Measurements from ENCODE around the gene FHAD1. TPM values are rescaled to one million over a fixed set of nuclear protein-coding genes. Genes with fewer than 3 reads are reported as not detected.
A peak's percentile ranks its signal among the peaks of the same experiment; 100 is the strongest.

FHAD1 gene
- polyA plus RNA-seq, 4 donors, result 0.22 to 0.58 (median 0.36) TPM

GRCh38 chr1:15314328-15315281 is 67.6 kb downstream of the FHAD1 start:
- Histone ChIP-seq H3K36me3 (ENCODE audit: control insufficient read depth in 3 of 3, insufficient read depth in 2 of 3, low read depth in 1 of 3, low read length in 3 of 3) (no peaks in the 10 kb centered on the region), H3K4me3 (ENCODE audit: low read depth in 1 of 3, low read length in 3 of 3) (no peak overlapping the region), H3K27ac (ENCODE audit: low read depth in 1 of 3, low read length in 2 of 3) (no peak overlapping the region), H3K9me3 (ENCODE audit: control insufficient read depth in 2 of 2, insufficient read depth in 1 of 2, low read depth in 1 of 2, low read length in 1 of 2) (peaks cover 2 to 13% of the 10 kb centered on the region in 2 donors), H3K4me1 (ENCODE audit: control insufficient read depth in 3 of 3, insufficient read depth in 2 of 3, low read depth in 1 of 3, low read length in 2 of 3) (peaks cover 0 to 29% (median 5%) of the 10 kb centered on the region in 3 donors), H3K27me3 (ENCODE audit: control insufficient read depth in 3 of 3, insufficient read depth in 3 of 3, low read length in 3 of 3) (no peaks in the 10 kb centered on the region)
- FAIRE-seq (no peak), DNase-seq (peak in 1 of 2 donors; percentile 33)
- 72 to 88% (median 85%) methylated on average over 25 to 26 of the region's 26 CpGs for WGBS, 3 donors

GRCh38 chr1:15315815-15316214 is 68.8 kb downstream of the FHAD1 start:
- FAIRE-seq (no peak), DNase-seq (no peak)
- H3K36me3 ChIP-seq (ENCODE audit: control insufficient read depth in 3 of 3, insufficient read depth in 2 of 3, low read depth in 1 of 3, low read length in 3 of 3), result no peaks in the 10 kb centered on the region
- WGBS, 3 donors, result 70 to 77% (median 73%) methylated on average over 7 of the region's 7 CpGs
- H3K9me3 ChIP-seq (ENCODE audit: control insufficient read depth in 2 of 2, insufficient read depth in 1 of 2, low read depth in 1 of 2, low read length in 1 of 2), result peaks cover 2 to 15% of the 10 kb centered on the region in 2 donors
- H3K27me3 ChIP-seq (ENCODE audit: control insufficient read depth in 3 of 3, insufficient read depth in 3 of 3, low read length in 3 of 3), result no peaks in the 10 kb centered on the region
- no peak overlapping the region for H3K27ac ChIP-seq (ENCODE audit: low read depth in 1 of 3, low read length in 2 of 3)
- no peak overlapping the region for H3K4me3 ChIP-seq (ENCODE audit: low read depth in 1 of 3, low read length in 3 of 3)
- H3K4me1 ChIP-seq (ENCODE audit: control insufficient read depth in 3 of 3, insufficient read depth in 2 of 3, low read depth in 1 of 3, low read length in 2 of 3), result peaks cover 0 to 17% (median 0%) of the 10 kb centered on the region in 3 donors

- FAIRE-seq (no peak), DNase-seq (peak in 1 of 2 donors; percentile 54)
- no peaks in the 10 kb centered on the region for H3K36me3 ChIP-seq (ENCODE audit: control insufficient read depth in 3 of 3, insufficient read depth in 2 of 3, low read depth in 1 of 3, low read length in 3 of 3)
- 0 to 47% (median 29%) methylated on average over 1 of the region's 1 CpG for WGBS, 3 donors
- H3K27me3 ChIP-seq (ENCODE audit: control insufficient read depth in 3 of 3, insufficient read depth in 3 of 3, low read length in 3 of 3), result no peaks in the 10 kb centered on the region
- H3K4me1 ChIP-seq (ENCODE audit: control insufficient read depth in 3 of 3, insufficient read depth in 2 of 3, low read depth in 1 of 3, low read length in 2 of 3), result peaks cover 0 to 14% (median 0%) of the 10 kb centered on the region in 3 donors
- H3K9me3 ChIP-seq (ENCODE audit: control insufficient read depth in 2 of 2, insufficient read depth in 1 of 2, low read depth in 1 of 2, low read length in 1 of 2), result peaks cover 2 to 9% of the 10 kb centered on the region in 2 donors
- H3K27ac ChIP-seq (ENCODE audit: low read depth in 1 of 3, low read length in 2 of 3), result no peak overlapping the region
- no peak overlapping the region for H3K4me3 ChIP-seq (ENCODE audit: low read depth in 1 of 3, low read length in 3 of 3)
Measured at GRCh38 chr1:15316510-15316909, 69.5 kb downstream of the FHAD1 start.

DNA sequence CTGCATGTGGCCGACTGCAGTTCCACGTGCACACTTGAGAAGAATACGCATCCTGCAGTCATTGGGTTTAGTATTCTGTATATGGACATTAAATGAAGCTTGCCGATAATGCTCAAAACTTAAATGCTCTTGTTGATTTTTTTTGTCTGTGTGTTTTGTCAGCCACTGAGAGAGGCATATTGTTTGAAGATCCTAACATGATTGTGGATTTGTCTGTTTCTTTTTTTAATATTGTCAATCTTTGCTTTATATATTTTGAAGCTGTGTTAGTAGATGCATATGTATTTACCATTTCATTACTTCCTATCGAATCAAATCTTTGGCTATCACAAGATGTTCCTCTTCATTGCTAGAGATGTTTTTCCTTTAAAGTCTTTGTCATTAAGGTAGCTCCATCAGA is 73.2 kb downstream of the FHAD1 start:
- DNase-seq, result no peak
- peaks cover 0 to 2% of the 10 kb centered on the region in 2 donors for H3K9me3 ChIP-seq (ENCODE audit: control insufficient read depth in 2 of 2, insufficient read depth in 1 of 2, low read depth in 1 of 2, low read length in 1 of 2)
- no peaks in the 10 kb centered on the region for H3K36me3 ChIP-seq (ENCODE audit: control insufficient read depth in 3 of 3, insufficient read depth in 2 of 3, low read depth in 1 of 3, low read length in 3 of 3)
- peaks cover 0 to 38% (median 2%) of the 10 kb centered on the region in 3 donors for H3K4me1 ChIP-seq (ENCODE audit: control insufficient read depth in 3 of 3, insufficient read depth in 2 of 3, low read depth in 1 of 3, low read length in 2 of 3)
- H3K27ac ChIP-seq (ENCODE audit: low read depth in 1 of 3, low read length in 2 of 3), result no peak overlapping the region
- no peak overlapping the region for H3K4me3 ChIP-seq (ENCODE audit: low read depth in 1 of 3, low read length in 3 of 3)
- 95 to 97% (median 96%) methylated on average over 5 of the region's 5 CpGs for WGBS, 3 donors
- H3K27me3 ChIP-seq (ENCODE audit: control insufficient read depth in 3 of 3, insufficient read depth in 3 of 3, low read length in 3 of 3), result no peaks in the 10 kb centered on the region
- no peak for FAIRE-seq

GRCh38 chr1:15321601-15322000 is 74.6 kb downstream of the FHAD1 start:
- Histone ChIP-seq H3K27ac (ENCODE audit: low read depth in 1 of 3, low read length in 2 of 3) (no peak overlapping the region), H3K27me3 (ENCODE audit: control insufficient read depth in 3 of 3, insufficient read depth in 3 of 3, low read length in 3 of 3) (no peaks in the 10 kb centered on the region), H3K4me3 (ENCODE audit: low read depth in 1 of 3, low read length in 3 of 3) (no peak overlapping the region), H3K9me3 (ENCODE audit: control insufficient read depth in 2 of 2, insufficient read depth in 1 of 2, low read depth in 1 of 2, low read length in 1 of 2) (peaks cover 0 to 2% of the 10 kb centered on the region in 2 donors), H3K4me1 (ENCODE audit: control insufficient read depth in 3 of 3, insufficient read depth in 2 of 3, low read depth in 1 of 3, low read length in 2 of 3) (peaks cover 0 to 34% (median 2%) of the 10 kb centered on the region in 3 donors), H3K36me3 (ENCODE audit: control insufficient read depth in 3 of 3, insufficient read depth in 2 of 3, low read depth in 1 of 3, low read length in 3 of 3) (no peaks in the 10 kb centered on the region)
- WGBS, 3 donors, result 78 to 87% (median 85%) methylated on average over 2 of the region's 2 CpGs
- no peak for DNase-seq
- no peak for FAIRE-seq

DNA sequence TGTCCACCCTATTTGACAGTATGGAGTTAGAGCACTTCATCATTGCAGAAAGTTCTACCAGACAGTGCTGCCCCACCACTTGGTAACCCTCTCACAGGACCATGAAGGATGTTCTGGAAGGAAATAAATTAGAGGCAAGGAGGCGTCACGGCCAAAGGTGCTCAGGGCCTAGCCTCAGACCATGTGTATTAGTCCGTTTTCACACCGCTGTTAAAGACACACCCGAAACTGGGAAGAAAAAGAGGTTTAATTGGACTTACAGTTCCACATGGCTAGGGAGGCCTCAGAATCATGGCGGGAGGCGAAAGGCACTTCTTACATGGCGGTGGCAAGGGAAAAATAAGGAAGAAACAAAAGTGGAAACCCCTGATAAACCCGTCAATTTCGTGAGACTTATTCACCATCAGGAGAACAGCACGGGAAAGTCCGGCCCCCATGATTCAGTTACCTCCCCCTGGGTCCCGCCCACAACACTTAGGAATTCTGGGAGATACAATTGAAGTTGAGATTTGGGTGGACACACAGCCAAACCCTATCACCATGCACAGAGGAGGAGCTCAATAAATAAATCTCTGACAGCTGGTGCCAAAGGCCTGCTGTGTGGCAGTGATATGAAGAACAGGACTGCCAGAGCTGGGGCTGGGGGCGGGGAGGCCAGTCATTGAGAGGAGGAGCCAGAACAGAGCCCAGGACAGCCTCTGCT is 75.8 kb downstream of the FHAD1 start:
- Histone ChIP-seq H3K4me3 (ENCODE audit: low read depth in 1 of 3, low read length in 3 of 3) (peak overlapping the region in 1 of 3 donors; percentile 32), H3K9me3 (ENCODE audit: control insufficient read depth in 2 of 2, insufficient read depth in 1 of 2, low read depth in 1 of 2, low read length in 1 of 2) (peaks cover 0 to 2% of the 10 kb centered on the region in 2 donors), H3K27ac (ENCODE audit: low read depth in 1 of 3, low read length in 2 of 3) (peak overlapping the region; percentile 49 to 95 (median 84)), H3K36me3 (ENCODE audit: control insufficient read depth in 3 of 3, insufficient read depth in 2 of 3, low read depth in 1 of 3, low read length in 3 of 3) (no peaks in the 10 kb centered on the region), H3K27me3 (ENCODE audit: control insufficient read depth in 3 of 3, insufficient read depth in 3 of 3, low read length in 3 of 3) (no peaks in the 10 kb centered on the region), H3K4me1 (ENCODE audit: control insufficient read depth in 3 of 3, insufficient read depth in 2 of 3, low read depth in 1 of 3, low read length in 2 of 3) (peaks cover 0 to 34% (median 2%) of the 10 kb centered on the region in 3 donors)
- FAIRE-seq (no peak), DNase-seq (peak in 1 of 2 donors; percentile 94)
- 37 to 65% (median 37%) methylated on average over 14 of the region's 14 CpGs for WGBS, 3 donors

DNA sequence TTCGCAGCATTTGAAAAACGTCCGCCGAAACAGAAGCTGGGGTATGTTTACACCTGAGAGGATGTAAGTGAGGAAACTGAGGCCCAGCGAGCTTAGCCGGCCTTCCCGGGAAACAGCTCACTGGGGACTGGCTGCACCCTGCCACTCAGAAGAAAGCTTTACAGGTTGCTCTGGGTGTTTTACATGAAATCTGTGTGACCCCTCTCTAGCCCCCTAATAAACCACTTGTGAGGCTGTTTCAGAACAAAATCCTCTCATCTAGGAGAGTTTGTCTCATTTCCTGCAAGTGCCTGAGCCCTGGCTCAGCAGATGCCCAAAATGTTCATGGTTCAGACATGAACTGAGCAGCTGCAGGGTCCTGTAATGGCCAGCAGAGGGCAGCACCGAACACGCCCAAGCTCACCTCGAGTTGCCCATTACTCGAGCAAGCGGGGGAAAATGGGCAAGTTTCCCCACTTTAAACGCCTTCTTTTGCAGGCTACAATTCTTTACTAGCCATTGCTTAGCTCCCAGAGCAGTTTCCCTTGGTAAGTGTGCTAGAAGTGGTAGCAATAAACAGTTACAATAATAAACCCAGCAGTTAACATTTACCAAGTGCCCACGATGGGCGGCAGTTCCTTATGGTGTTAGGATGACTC is 76.4 kb downstream of the FHAD1 start:
- peak; percentile 83 to 90 for DNase-seq
- no peaks in the 10 kb centered on the region for H3K36me3 ChIP-seq (ENCODE audit: control insufficient read depth in 3 of 3, insufficient read depth in 2 of 3, low read depth in 1 of 3, low read length in 3 of 3)
- WGBS, 3 donors, result 16 to 37% (median 24%) methylated on average over 15 of the region's 15 CpGs
- FAIRE-seq, result no peak
- H3K9me3 ChIP-seq (ENCODE audit: control insufficient read depth in 2 of 2, insufficient read depth in 1 of 2, low read depth in 1 of 2, low read length in 1 of 2), result peaks cover 0 to 2% of the 10 kb centered on the region in 2 donors
- peaks cover 0 to 34% (median 2%) of the 10 kb centered on the region in 3 donors for H3K4me1 ChIP-seq (ENCODE audit: control insufficient read depth in 3 of 3, insufficient read depth in 2 of 3, low read depth in 1 of 3, low read length in 2 of 3)
- H3K4me3 ChIP-seq (ENCODE audit: low read depth in 1 of 3, low read length in 3 of 3), result peak overlapping the region in 1 of 3 donors; percentile 32
- H3K27ac ChIP-seq (ENCODE audit: low read depth in 1 of 3, low read length in 2 of 3), result peak overlapping the region; percentile 80 to 95 (median 84)
- H3K27me3 ChIP-seq (ENCODE audit: control insufficient read depth in 3 of 3, insufficient read depth in 3 of 3, low read length in 3 of 3), result no peaks in the 10 kb centered on the region

All from small intestine (tissue), 7 donors.